ENCODE data around the gene PTPN11. TPM values are rescaled to one million over a fixed set of nuclear protein-coding genes. Genes with fewer than 3 reads are reported as not detected.

Gene PTPN11
- total and polyA plus RNA-seq, 8 donors = 16.3 to 114 (median 67.5) TPM

DNA sequence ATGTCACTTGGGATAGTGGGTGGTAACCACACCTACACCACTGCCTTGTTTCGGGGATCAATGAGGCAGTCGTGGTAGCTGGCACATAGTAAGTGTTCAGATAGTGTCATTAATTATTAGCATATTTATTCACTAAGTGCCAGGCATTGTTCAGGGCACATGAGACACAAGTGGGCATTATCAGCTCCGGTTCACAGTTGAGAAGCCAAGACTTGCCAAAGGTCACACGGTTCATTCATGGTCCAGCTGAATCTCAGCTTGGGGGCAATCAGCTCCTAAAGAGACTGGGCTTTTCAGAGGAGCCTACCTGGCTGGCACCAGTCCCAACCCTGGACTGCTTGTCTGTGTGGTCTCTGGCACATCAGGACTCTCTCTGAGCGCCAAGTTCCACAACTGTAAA is 121.3 kb downstream of the PTPN11 start:
- no peak for TF ChIP-seq POLR2A (IDR thresholded peaks at IDR 0.05)
- TF ChIP-seq POLR2AphosphoS5 (IDR thresholded peaks at IDR 0.05) = no peak
- TF ChIP-seq CTCF (IDR thresholded peaks at IDR 0.05) = no peak
- TF ChIP-seq EP300 (IDR thresholded peaks at IDR 0.05) = no peak
- Histone ChIP-seq H3K36me3 (no peaks in the 10 kb centered on the region), H3K27ac (no peak overlapping the region), H3K27me3 (peaks cover 0 to 34% (median 6%) of the 10 kb centered on the region in 3 donors), H3K4me3 (no peak overlapping the region), H3K4me1 (no peaks in the 10 kb centered on the region), H3K9me3 (peaks cover 0 to 5% (median 0%) of the 10 kb centered on the region in 4 donors)
- 44 to 67% (median 52%) methylated on average over 4 to 5 of the region's 5 CpGs for WGBS, 5 donors
- intact Hi-C loops (cut with DNase I; ENCODE audit: low total_unique reads) = no loop called here
- DNase-seq = no peak

GRCh38 chr12:112543751-112544150 is 125.0 kb downstream of the PTPN11 start:
- 53 to 77% (median 67%) methylated on average over 4 of the region's 4 CpGs for WGBS, 5 donors
- H3K36me3 ChIP-seq = no peaks in the 10 kb centered on the region
- TF ChIP-seq CTCF (IDR thresholded peaks at IDR 0.05) (no peak), POLR2AphosphoS5 (IDR thresholded peaks at IDR 0.05) (no peak), POLR2A (IDR thresholded peaks at IDR 0.05) (no peak), EP300 (IDR thresholded peaks at IDR 0.05) (no peak)
- peaks cover 0 to 5% (median 0%) of the 10 kb centered on the region in 4 donors for H3K9me3 ChIP-seq
- peaks cover 0 to 50% (median 6%) of the 10 kb centered on the region in 3 donors for H3K27me3 ChIP-seq
- no peak overlapping the region for H3K4me3 ChIP-seq
- H3K27ac ChIP-seq = no peak overlapping the region
- no peaks in the 10 kb centered on the region for H3K4me1 ChIP-seq
- intact Hi-C loops (cut with DNase I; ENCODE audit: low total_unique reads) = no loop called here
- no peak for DNase-seq

DNA sequence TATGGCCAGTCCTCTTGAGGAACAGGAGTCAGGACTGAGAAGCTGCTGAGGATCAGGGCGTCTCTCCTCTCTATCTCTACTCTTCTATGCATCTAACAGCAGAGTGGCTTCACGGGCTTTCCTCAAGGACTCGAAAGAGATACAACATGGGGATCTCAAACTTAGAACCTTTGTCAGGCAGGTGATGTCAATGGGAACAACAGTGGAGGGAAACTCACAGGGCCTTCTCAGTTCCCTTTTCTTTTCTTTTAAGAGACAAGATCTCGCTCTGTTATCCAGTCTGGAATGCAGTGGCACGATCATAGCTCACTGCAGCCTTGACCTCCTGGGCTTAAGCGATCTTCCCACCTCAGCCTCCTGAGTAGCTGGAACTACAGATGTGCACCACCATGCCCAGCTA is 127.6 kb downstream of the PTPN11 start:
- H3K27me3 ChIP-seq = peaks cover 0 to 35% (median 0%) of the 10 kb centered on the region in 3 donors
- no peaks in the 10 kb centered on the region for H3K4me1 ChIP-seq
- TF ChIP-seq POLR2A (IDR thresholded peaks at IDR 0.05) (no peak), POLR2AphosphoS5 (IDR thresholded peaks at IDR 0.05) (no peak), CTCF (IDR thresholded peaks at IDR 0.05) (no peak), EP300 (IDR thresholded peaks at IDR 0.05) (no peak)
- DNase-seq = no peak
- 81 to 91% (median 86%) methylated on average over 6 of the region's 6 CpGs for WGBS, 5 donors
- intact Hi-C loops (cut with DNase I; ENCODE audit: low total_unique reads) = no loop called here
- H3K27ac ChIP-seq = no peak overlapping the region
- no peak overlapping the region for H3K4me3 ChIP-seq
- H3K36me3 ChIP-seq = no peaks in the 10 kb centered on the region
- H3K9me3 ChIP-seq = peaks cover 0 to 5% (median 0%) of the 10 kb centered on the region in 4 donors

DNA sequence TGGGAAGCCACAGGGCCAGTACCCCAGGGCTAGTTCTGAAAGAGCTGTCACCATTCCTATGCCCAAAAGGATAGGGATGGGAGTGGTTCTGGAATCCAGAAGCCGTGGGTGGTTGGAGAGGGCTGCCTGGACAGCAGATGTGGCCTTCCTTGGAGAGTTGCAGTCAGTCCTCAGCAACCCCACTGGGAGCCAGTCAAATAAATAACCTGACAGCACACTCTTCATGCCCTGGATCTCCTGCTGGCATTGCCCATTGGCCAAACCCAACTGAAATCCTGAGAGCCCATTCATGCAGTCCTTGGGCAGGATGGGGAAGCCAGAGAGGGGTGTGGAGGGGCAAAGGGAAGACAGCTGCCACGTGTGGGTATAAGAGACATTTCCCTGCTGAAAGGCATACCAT is 128.2 kb downstream of the PTPN11 start:
- peaks cover 0 to under 1% (median 0%) of the 10 kb centered on the region in 4 donors for H3K9me3 ChIP-seq
- H3K27ac ChIP-seq = no peak overlapping the region
- H3K27me3 ChIP-seq = peaks cover 0 to 28% (median 0%) of the 10 kb centered on the region in 3 donors
- H3K4me1 ChIP-seq = no peaks in the 10 kb centered on the region
- DNase-seq = no peak
- H3K4me3 ChIP-seq = no peak overlapping the region
- WGBS, 5 donors = 43 to 63% (median 52%) methylated on average over 2 of the region's 2 CpGs
- intact Hi-C loops (cut with DNase I; ENCODE audit: low total_unique reads) = no loop called here
- H3K36me3 ChIP-seq = no peaks in the 10 kb centered on the region
- no peak for TF ChIP-seq EP300 (IDR thresholded peaks at IDR 0.05)
- TF ChIP-seq POLR2AphosphoS5 (IDR thresholded peaks at IDR 0.05) = no peak
- no peak for TF ChIP-seq POLR2A (IDR thresholded peaks at IDR 0.05)
- no peak for TF ChIP-seq CTCF (IDR thresholded peaks at IDR 0.05)

All from stomach (tissue), 9 donors.